ENCODE results near the gene TSPAN18. TPM values are rescaled to one million over a fixed set of nuclear protein-coding genes. Genes with fewer than 3 reads are reported as not detected.

Gene TSPAN18
- total RNA-seq, 4 donors from 2014 or later, result 31.1 to 74.6 (median 34.7) TPM

DNA sequence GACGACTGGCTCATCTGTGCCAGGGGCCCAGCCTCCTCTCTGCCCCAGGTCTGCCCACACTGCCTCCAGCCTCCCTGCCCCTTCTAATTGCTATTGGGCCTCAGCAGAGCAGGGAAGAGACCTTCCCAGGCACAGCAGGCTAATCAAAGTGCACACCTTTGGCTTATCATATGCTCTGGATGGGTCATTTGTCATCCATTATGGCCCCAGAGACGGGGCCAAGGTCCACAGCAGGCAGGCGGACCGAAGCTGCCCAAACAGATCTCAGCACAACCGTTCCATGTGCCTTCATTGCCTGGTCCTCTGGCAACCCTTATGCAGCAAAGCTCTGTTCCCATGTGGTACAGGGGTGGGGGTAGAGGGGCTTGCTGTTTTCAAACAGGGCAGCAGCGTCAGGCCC lies 157.3 kb downstream of the TSPAN18 start:
- no peaks in the 10 kb centered on the region for H3K9me3 ChIP-seq
- no peak for ATAC-seq
- H3K27ac ChIP-seq, result peak overlapping the region in 1 of 4 donors; percentile 1
- no peak overlapping the region for H3K4me3 ChIP-seq
- WGBS, 2 donors (ENCODE audit: low coverage in 1 of 2), result 79 to 86% methylated on average over 1 to 3 of the region's 6 CpGs
- peaks cover 3 to 38% (median 22%) of the 10 kb centered on the region in 3 donors for H3K4me1 ChIP-seq
- H3K27me3 ChIP-seq, result no peaks in the 10 kb centered on the region
- no peak for TF ChIP-seq CTCF (IDR thresholded peaks at IDR 0.05)
- no peak for TF ChIP-seq POLR2A (IDR thresholded peaks at IDR 0.05)
- TF ChIP-seq POLR2AphosphoS5 (IDR thresholded peaks at IDR 0.05), result no peak
- TF ChIP-seq EP300 (IDR thresholded peaks at IDR 0.05), result no peak
- H3K36me3 ChIP-seq, result no peaks in the 10 kb centered on the region

DNA sequence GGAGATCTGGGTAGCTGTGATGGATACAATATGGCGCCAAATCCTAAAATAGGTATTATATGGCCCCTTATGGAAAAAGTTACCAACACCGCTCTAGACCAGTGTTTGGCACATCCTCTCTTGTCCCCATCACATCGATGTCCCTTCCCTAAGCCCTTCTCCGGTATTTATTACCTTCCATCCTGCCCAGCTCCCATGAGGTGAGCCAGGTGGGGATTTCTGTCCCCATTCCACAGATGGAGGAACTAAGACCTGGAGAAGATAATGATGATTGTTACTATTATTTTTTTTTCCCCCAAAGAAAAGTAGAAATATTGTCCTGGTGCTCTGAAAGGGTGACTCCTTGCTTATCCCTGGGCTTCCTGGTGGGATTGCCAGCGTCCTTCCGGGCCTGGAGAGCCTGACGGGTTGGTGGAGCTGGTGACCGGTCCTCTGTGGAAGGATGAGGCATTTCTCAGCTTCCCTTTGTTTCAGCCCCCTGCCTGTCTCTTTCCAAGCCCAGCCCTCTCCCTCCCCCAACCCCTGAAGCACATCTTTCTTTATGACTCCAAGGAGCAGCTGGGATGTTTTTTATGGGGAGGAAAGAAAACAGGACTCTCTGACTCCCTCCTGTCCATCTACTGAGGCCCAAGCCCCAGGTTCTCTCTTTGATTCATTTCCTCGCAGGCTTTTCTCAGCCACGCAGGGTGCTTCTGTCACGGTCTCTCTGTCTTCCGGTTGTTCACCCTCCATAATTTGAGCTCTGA lies 158.5 kb downstream of the TSPAN18 start:
- no peaks in the 10 kb centered on the region for H3K27me3 ChIP-seq
- H3K4me1 ChIP-seq, result peaks cover 3 to 44% (median 22%) of the 10 kb centered on the region in 3 donors
- no peaks in the 10 kb centered on the region for H3K36me3 ChIP-seq
- no peak for TF ChIP-seq POLR2AphosphoS5 (IDR thresholded peaks at IDR 0.05)
- H3K9me3 ChIP-seq, result no peaks in the 10 kb centered on the region
- WGBS, 2 donors (ENCODE audit: low coverage in 1 of 2), result 84 to 90% methylated on average over 3 to 11 of the region's 12 CpGs
- H3K4me3 ChIP-seq, result no peak overlapping the region
- no peak for ATAC-seq
- peak overlapping the region in 3 of 4 donors; percentile 58 to 75 (median 70) for H3K27ac ChIP-seq

GRCh38 chr11:44885919-44886789 lies 159.4 kb downstream of the TSPAN18 start:
- no peaks in the 10 kb centered on the region for H3K36me3 ChIP-seq
- TF ChIP-seq POLR2AphosphoS5 (IDR thresholded peaks at IDR 0.05) (no peak), CTCF (IDR thresholded peaks at IDR 0.05) (no peak), EP300 (IDR thresholded peaks at IDR 0.05) (no peak), POLR2A (IDR thresholded peaks at IDR 0.05) (no peak)
- H3K27me3 ChIP-seq, result no peaks in the 10 kb centered on the region
- 42 to 62% methylated on average over 6 to 7 of the region's 13 CpGs for WGBS, 2 donors (ENCODE audit: low coverage in 1 of 2)
- no peak for ATAC-seq
- no peak overlapping the region for H3K4me3 ChIP-seq
- H3K9me3 ChIP-seq, result no peaks in the 10 kb centered on the region
- H3K27ac ChIP-seq, result peak overlapping the region in 3 of 4 donors; percentile 58 to 75 (median 70)
- H3K4me1 ChIP-seq, result peaks cover 3 to 44% (median 22%) of the 10 kb centered on the region in 3 donors

- Histone ChIP-seq H3K27ac (peak overlapping the region in 3 of 4 donors; percentile 58 to 75 (median 70)), H3K4me1 (peaks cover 3 to 49% (median 22%) of the 10 kb centered on the region in 3 donors), H3K4me3 (no peak overlapping the region), H3K9me3 (no peaks in the 10 kb centered on the region), H3K27me3 (no peaks in the 10 kb centered on the region), H3K36me3 (no peaks in the 10 kb centered on the region)
- TF ChIP-seq POLR2AphosphoS5 (IDR thresholded peaks at IDR 0.05) (no peak), EP300 (IDR thresholded peaks at IDR 0.05) (no peak)
- peak; percentile 37 for ATAC-seq
- 21 to 26% methylated on average over 3 of the region's 3 CpGs for WGBS, 2 donors (ENCODE audit: low coverage in 1 of 2)
These were observed 160.0 kb downstream of the TSPAN18 start for GRCh38 chr11:44886790-44887140.

GRCh38 chr11:44887636-44888035 lies 160.9 kb downstream of the TSPAN18 start:
- Histone ChIP-seq H3K36me3 (no peaks in the 10 kb centered on the region), H3K4me3 (no peak overlapping the region), H3K27ac (peak overlapping the region in 3 of 4 donors; percentile 58 to 75 (median 70)), H3K27me3 (no peaks in the 10 kb centered on the region), H3K9me3 (no peaks in the 10 kb centered on the region), H3K4me1 (peaks cover 3 to 54% (median 22%) of the 10 kb centered on the region in 3 donors)
- TF ChIP-seq POLR2AphosphoS5 (IDR thresholded peaks at IDR 0.05) (no peak), POLR2A (IDR thresholded peaks at IDR 0.05) (no peak), EP300 (IDR thresholded peaks at IDR 0.05) (no peak), CTCF (IDR thresholded peaks at IDR 0.05) (no peak)
- WGBS, 2 donors (ENCODE audit: low coverage in 1 of 2), result 43 to 72% methylated on average over 3 of the region's 3 CpGs
- ATAC-seq, result no peak

Measured in gastroesophageal sphincter (tissue), 4 donors.